Retinal pigment epithelial cell (primary cell): Measurements from ENCODE around the gene ILF3.

Experiments
- DNase-seq: peaks from one replicate; pipeline ENCODE4 v3.0.0-alpha.2; 2010; ENCODE audit warnings: low read depth
- H3K4me3 ChIP-seq: 2 replicates; pipeline ENCODE4 v1.5.1; 2011; ENCODE audit warnings: mild to moderate bottlenecking, low read length, control low read depth, moderate library complexity
- CTCF ChIP-seq: conservative IDR thresholded peaks from 2 replicates; pipeline ENCODE4 v1.5.1; 2011; ENCODE audit warnings: low read depth, low read length, control low read depth, inconsistent platforms

ILF3 gene

DNA sequence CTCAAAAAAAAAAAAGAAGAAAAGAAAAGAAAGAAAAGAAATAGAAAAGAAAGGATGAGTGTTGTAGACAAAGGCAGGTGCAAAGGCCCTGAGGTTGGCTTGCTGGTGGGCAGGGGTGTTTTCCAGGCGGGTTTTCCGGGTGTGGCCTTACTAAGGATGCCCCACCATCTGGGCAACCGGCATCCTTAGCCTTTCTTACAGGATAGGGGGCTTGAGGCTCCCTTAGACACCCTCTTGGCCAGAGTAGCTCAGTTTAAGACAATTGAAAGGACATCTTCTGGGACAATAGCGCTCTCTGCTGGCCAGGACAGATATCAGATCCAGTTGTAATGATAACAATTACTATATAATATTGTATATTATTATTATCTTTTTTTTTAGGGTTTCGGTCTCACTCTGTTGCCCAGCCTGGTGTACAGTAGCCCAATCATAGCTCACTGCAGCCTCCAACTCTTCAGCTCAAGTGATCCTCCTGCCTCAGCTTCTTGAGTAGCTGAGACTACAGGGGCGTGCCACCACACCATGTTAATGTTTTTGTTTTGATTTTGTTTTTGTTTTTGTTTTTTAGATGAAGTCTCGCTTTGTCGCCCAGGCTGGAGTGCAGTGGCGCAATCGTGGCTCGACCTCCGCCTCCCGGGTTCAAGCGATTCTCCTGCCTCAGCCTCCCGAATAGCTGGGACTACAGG is 45.6 kb downstream of the ILF3 start:
- H3K4me3 ChIP-seq = no peak overlapping the region
- TF ChIP-seq CTCF = peak; percentile 66
- no peak for DNase-seq

GRCh38 chr19:10701955-10702525 is 47.9 kb downstream of the ILF3 start:
- TF ChIP-seq CTCF = peak; percentile 15
- DNase-seq = no peak
- peak overlapping the region; percentile 94 for H3K4me3 ChIP-seq

- no peak overlapping the region for H3K4me3 ChIP-seq
- DNase-seq = no peak
- no peak for TF ChIP-seq CTCF
Measured at GRCh38 chr19:10706990-10707389, 52.8 kb downstream of the ILF3 start.

- no peak for TF ChIP-seq CTCF
- H3K4me3 ChIP-seq = no peak overlapping the region
- no peak for DNase-seq
Measured at GRCh38 chr19:10707440-10707839, 53.3 kb downstream of the ILF3 start.

DNA sequence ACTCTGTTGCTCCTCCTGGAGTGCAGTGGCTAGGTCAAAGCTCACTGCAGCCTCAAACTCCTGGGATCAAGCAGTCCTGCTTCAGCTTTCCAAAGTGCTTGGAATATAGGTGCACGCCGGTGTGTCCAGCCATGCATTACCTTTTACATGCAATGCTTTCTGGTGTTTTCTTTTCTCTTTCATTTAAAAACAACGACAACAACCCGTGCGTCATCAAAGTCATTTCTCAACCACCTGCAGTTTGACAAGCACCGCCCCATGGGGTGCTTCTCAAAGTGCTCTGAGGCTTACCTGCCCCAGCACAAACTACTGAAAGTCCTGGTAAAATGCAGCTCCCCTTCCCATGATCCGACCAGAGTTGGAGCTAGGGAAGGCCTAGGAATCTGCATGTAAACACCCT is 54.1 kb downstream of the ILF3 start:
- no peak for DNase-seq
- H3K4me3 ChIP-seq = no peak overlapping the region
- no peak for TF ChIP-seq CTCF

DNA sequence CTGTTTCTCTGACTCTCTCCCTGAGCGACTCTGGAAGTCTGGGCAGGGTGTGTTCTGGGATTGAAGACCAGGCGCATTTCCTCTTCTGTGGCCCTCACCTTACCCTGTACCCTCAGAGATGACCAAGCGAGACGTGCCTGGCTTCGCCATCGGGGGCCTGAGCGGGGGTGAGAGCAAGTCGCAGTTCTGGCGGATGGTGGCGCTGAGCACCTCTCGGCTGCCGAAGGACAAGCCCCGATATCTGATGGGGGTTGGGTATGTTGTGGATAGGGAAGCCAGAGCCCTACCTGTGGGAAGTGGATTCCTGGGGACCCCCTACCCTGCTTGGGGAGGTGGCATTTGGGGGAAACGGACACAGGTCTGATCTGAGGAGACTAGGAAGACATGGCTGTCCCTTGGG is 57.9 kb downstream of the ILF3 start:
- H3K4me3 ChIP-seq = no peak overlapping the region
- no peak for DNase-seq
- no peak for TF ChIP-seq CTCF

GRCh38 chr19:10712754-10713153 is 58.6 kb downstream of the ILF3 start:
- no peak for TF ChIP-seq CTCF

More at GRCh38 chr19:10712754-10713153, 58.6 kb downstream of the ILF3 start:
- no peak for DNase-seq
- H3K4me3 ChIP-seq = no peak overlapping the region
